Astrocyte (in vitro differentiated cells and primary cell): ENCODE data around the gene FBN2. TPM values are rescaled to one million over a fixed set of nuclear protein-coding genes. Genes with fewer than 3 reads are reported as not detected.

Experiments
- DNase-seq: peaks from one replicate; pipeline ENCODE4 v3.0.0-alpha.2; 2010; ENCODE audit warnings: low read depth
- FAIRE-seq: peaks from 2 replicates; lab custom pipeline; 2011; peaks lifted over from hg19 to GRCh38; lab: Jason Lieb, UNC
- H2AFZ ChIP-seq: 2 replicates; pipeline ENCODE4 v1.6.0; 2012; ENCODE audit warnings: low read depth, low read length, inconsistent platforms
- H3K27ac ChIP-seq: 2 replicates; pipeline ENCODE4 v1.5.1; 2011; ENCODE audit warnings: low read depth, low read length, inconsistent platforms
- H3K27me3 ChIP-seq: 2 replicates; pipeline ENCODE4 v1.6.0; 2011; ENCODE audit warnings: low read length, inconsistent platforms; ENCODE audit not compliant: insufficient read depth
- H3K36me3 ChIP-seq: 2 replicates; pipeline ENCODE4 v1.5.1; 2011; ENCODE audit warnings: low read length, inconsistent platforms; ENCODE audit not compliant: insufficient read depth
- H3K4me1 ChIP-seq: 2 replicates; pipeline ENCODE4 v1.5.1; 2011; ENCODE audit warnings: low read length, inconsistent platforms; ENCODE audit not compliant: insufficient read depth
- H3K4me2 ChIP-seq: 2 replicates; pipeline ENCODE4 v1.6.0; 2012; ENCODE audit warnings: low read length, inconsistent platforms
- H3K4me3 ChIP-seq: 2 replicates; pipeline ENCODE4 v1.5.1; 2011; ENCODE audit warnings: low read depth, mild to moderate bottlenecking, low read length, inconsistent platforms; ENCODE audit not compliant: insufficient read depth
- H3K79me2 ChIP-seq: 2 replicates; pipeline ENCODE4 v1.6.0; 2012; ENCODE audit warnings: mild to moderate bottlenecking, low read length, inconsistent platforms; ENCODE audit not compliant: insufficient read depth
- H3K9ac ChIP-seq: 2 replicates; pipeline ENCODE4 v1.6.0; 2012; ENCODE audit warnings: mild to moderate bottlenecking, low read length, inconsistent platforms
- H3K9me3 ChIP-seq: 2 replicates; pipeline ENCODE4 v1.5.1; 2012; ENCODE audit warnings: low read depth, mild to moderate bottlenecking, low read length, inconsistent platforms; ENCODE audit not compliant: insufficient read depth
- H4K20me1 ChIP-seq: 2 replicates; pipeline ENCODE4 v1.6.0; 2012; ENCODE audit warnings: low read length, inconsistent platforms; ENCODE audit not compliant: insufficient read depth
- H3K27ac Mint-ChIP-seq: one replicate; pipeline ENCODE4 v1.8.0; 2021; ENCODE audit warnings: mild to moderate bottlenecking, mixed read lengths; ENCODE audit not compliant: unreplicated experiment
- H3K27me3 Mint-ChIP-seq: one replicate; pipeline ENCODE4 v1.8.0; 2021; ENCODE audit warnings: low read depth, mixed read lengths; ENCODE audit not compliant: unreplicated experiment
- H3K36me3 Mint-ChIP-seq: one replicate; pipeline ENCODE4 v1.8.0; 2021; ENCODE audit warnings: low read depth, mixed read lengths; ENCODE audit not compliant: unreplicated experiment
- H3K4me1 Mint-ChIP-seq: one replicate; pipeline ENCODE4 v1.8.0; 2021; ENCODE audit warnings: low read depth, mixed read lengths; ENCODE audit not compliant: unreplicated experiment
- H3K4me3 Mint-ChIP-seq: one replicate; pipeline ENCODE4 v1.8.0; 2021; ENCODE audit warnings: mild to moderate bottlenecking, moderate library complexity, mixed read lengths; ENCODE audit not compliant: unreplicated experiment
- H3K9me3 Mint-ChIP-seq: one replicate; pipeline ENCODE4 v1.8.0; 2021; ENCODE audit warnings: mild to moderate bottlenecking, mixed read lengths; ENCODE audit not compliant: unreplicated experiment
- CTCF ChIP-seq: IDR thresholded peaks from 2 replicates; pipeline ENCODE4 v1.5.1; 2011; ENCODE audit warnings: low read depth, mild to moderate bottlenecking, inconsistent platforms, low read length, moderate library complexity; ENCODE audit not compliant: insufficient read depth
- EZH2 ChIP-seq: IDR thresholded peaks from 2 replicates; pipeline ENCODE4 v1.6.1; 2012; ENCODE audit warnings: mild to moderate bottlenecking, low read length, inconsistent platforms; ENCODE audit not compliant: insufficient read depth
- total RNA-seq: library from RNA; stranded (reverse); gene quantifications from 2 replicates; pipeline ENCODE4 v1.2.1, GENCODE V29; 2021

Gene FBN2
- total RNA-seq, 1 donor from 2014 or later: 176 TPM

GRCh38 chr5:128331261-128331660 lies 206.8 kb downstream of the FBN2 start:
- Mint-ChIP-seq H3K4me3 (no peak overlapping the region), H3K36me3 (peaks cover 29% of the 10 kb centered on the region), H3K4me1 (no peaks in the 10 kb centered on the region), H3K27ac (no peak overlapping the region), H3K27me3 (no peaks in the 10 kb centered on the region), H3K9me3 (no peaks in the 10 kb centered on the region)
- no peak for TF ChIP-seq CTCF
- no peak for TF ChIP-seq EZH2
- Histone ChIP-seq H3K4me1 (no peaks in the 10 kb centered on the region), H3K4me2 (no peak overlapping the region), H3K36me3 (peaks cover 11% of the 10 kb centered on the region), H3K9me3 (no peaks in the 10 kb centered on the region), H3K27me3 (no peaks in the 10 kb centered on the region), H3K9ac (no peak overlapping the region), H4K20me1 (no peaks in the 10 kb centered on the region), H3K27ac (no peak overlapping the region), H3K4me3 (no peak overlapping the region), H3K79me2 (no peaks in the 10 kb centered on the region), H2AFZ (no peak overlapping the region)
- no peak for FAIRE-seq
- no peak for DNase-seq

- H3K4me2 ChIP-seq: no peak overlapping the region
- Mint-ChIP-seq H3K27me3 (no peaks in the 10 kb centered on the region), H3K9me3 (no peaks in the 10 kb centered on the region), H3K4me1 (no peaks in the 10 kb centered on the region), H3K36me3 (peaks cover 35% of the 10 kb centered on the region), H3K4me3 (no peak overlapping the region), H3K27ac (no peak overlapping the region)
- FAIRE-seq: no peak
- H3K36me3 ChIP-seq: peaks cover 8% of the 10 kb centered on the region
- TF ChIP-seq CTCF: no peak
- TF ChIP-seq EZH2: no peak
- H3K4me1 ChIP-seq: no peaks in the 10 kb centered on the region
- H3K9me3 ChIP-seq: no peaks in the 10 kb centered on the region
- peak; percentile 29 for DNase-seq
- no peaks in the 10 kb centered on the region for H3K79me2 ChIP-seq
- H3K27ac ChIP-seq: no peak overlapping the region
- H4K20me1 ChIP-seq: no peaks in the 10 kb centered on the region
- H3K4me3 ChIP-seq: no peak overlapping the region
- H2AFZ ChIP-seq: no peak overlapping the region
- no peaks in the 10 kb centered on the region for H3K27me3 ChIP-seq
- no peak overlapping the region for H3K9ac ChIP-seq
These were observed 208.6 kb downstream of the FBN2 start for GRCh38 chr5:128329386-128329939.

GRCh38 chr5:128328446-128328845 lies 209.6 kb downstream of the FBN2 start:
- FAIRE-seq: no peak
- H3K27ac Mint-ChIP-seq: no peak overlapping the region
- no peaks in the 10 kb centered on the region for H4K20me1 ChIP-seq
- TF ChIP-seq CTCF: no peak
- no peak for TF ChIP-seq EZH2
- H3K27me3 ChIP-seq: no peaks in the 10 kb centered on the region
- H3K4me3 ChIP-seq: no peak overlapping the region
- no peaks in the 10 kb centered on the region for H3K4me1 ChIP-seq
- H3K27me3 Mint-ChIP-seq: no peaks in the 10 kb centered on the region
- peaks cover 6% of the 10 kb centered on the region for H3K36me3 ChIP-seq
- no peak overlapping the region for H3K4me3 Mint-ChIP-seq
- H3K4me1 Mint-ChIP-seq: no peaks in the 10 kb centered on the region
- no peaks in the 10 kb centered on the region for H3K79me2 ChIP-seq
- no peaks in the 10 kb centered on the region for H3K9me3 Mint-ChIP-seq
- no peak overlapping the region for H2AFZ ChIP-seq
- H3K4me2 ChIP-seq: no peak overlapping the region
- DNase-seq: peak; percentile 68
- no peak overlapping the region for H3K9ac ChIP-seq
- H3K27ac ChIP-seq: no peak overlapping the region
- H3K9me3 ChIP-seq: no peaks in the 10 kb centered on the region
- peaks cover 31% of the 10 kb centered on the region for H3K36me3 Mint-ChIP-seq
